HUES6 (cell line): ENCODE data around the gene SPEF1.

ENCODE experiments used
- H3K27ac ChIP-seq: 2 replicates; pipeline ENCODE4 v1.7.0; 2013; ENCODE audit warnings: low read depth, mild to moderate bottlenecking, low read length, inconsistent platforms
- H3K27me3 ChIP-seq: 2 replicates; pipeline ENCODE4 v1.6.1; 2013; ENCODE audit warnings: low read length; ENCODE audit not compliant: control insufficient read depth, insufficient read depth
- H3K36me3 ChIP-seq: 2 replicates; pipeline ENCODE4 v1.6.1; 2013; ENCODE audit warnings: low read length; ENCODE audit not compliant: control insufficient read depth, insufficient read depth
- H3K4me1 ChIP-seq: 2 replicates; pipeline ENCODE4 v1.6.1; 2013; ENCODE audit warnings: low read length; ENCODE audit not compliant: control insufficient read depth, insufficient read depth
- H3K4me3 ChIP-seq: 2 replicates; pipeline ENCODE4 v1.5.1; 2013; ENCODE audit warnings: low read depth, low read length
- H3K9ac ChIP-seq: one replicate; pipeline ENCODE4 v1.6.1; 2013; ENCODE audit warnings: mild to moderate bottlenecking, low read length
- H3K9me3 ChIP-seq: 2 replicates; pipeline ENCODE4 v1.6.1; 2013; ENCODE audit warnings: low read depth, low read length; ENCODE audit not compliant: control insufficient read depth, insufficient read depth

Gene SPEF1

GRCh38 chr20:3818155-3819151 lies 37.2 kb upstream of the SPEF1 start:
- H3K36me3 ChIP-seq: peaks cover 4% of the 10 kb centered on the region
- no peak overlapping the region for H3K27ac ChIP-seq
- no peaks in the 10 kb centered on the region for H3K27me3 ChIP-seq
- no peaks in the 10 kb centered on the region for H3K9me3 ChIP-seq
- H3K9ac ChIP-seq: no peak overlapping the region
- H3K4me3 ChIP-seq: no peak overlapping the region
- peaks cover 14% of the 10 kb centered on the region for H3K4me1 ChIP-seq

GRCh38 chr20:3815703-3816315 lies 34.6 kb upstream of the SPEF1 start:
- H3K27me3 ChIP-seq: no peaks in the 10 kb centered on the region
- no peak overlapping the region for H3K9ac ChIP-seq
- peaks cover 25% of the 10 kb centered on the region for H3K4me1 ChIP-seq
- H3K9me3 ChIP-seq: no peaks in the 10 kb centered on the region
- no peak overlapping the region for H3K27ac ChIP-seq
- no peaks in the 10 kb centered on the region for H3K36me3 ChIP-seq
- H3K4me3 ChIP-seq: no peak overlapping the region

GRCh38 chr20:3814928-3815495 lies 33.8 kb upstream of the SPEF1 start:
- no peaks in the 10 kb centered on the region for H3K27me3 ChIP-seq
- no peak overlapping the region for H3K27ac ChIP-seq
- H3K4me3 ChIP-seq: no peak overlapping the region
- H3K9me3 ChIP-seq: no peaks in the 10 kb centered on the region
- H3K9ac ChIP-seq: no peak overlapping the region
- H3K36me3 ChIP-seq: no peaks in the 10 kb centered on the region
- peaks cover 25% of the 10 kb centered on the region for H3K4me1 ChIP-seq

- H3K9ac ChIP-seq: no peak overlapping the region
Observed at GRCh38 chr20:3813848-3814581, 32.8 kb upstream of the SPEF1 start.

GRCh38 chr20:3812975-3813847 lies 32.0 kb upstream of the SPEF1 start:
- Histone ChIP-seq H3K4me3 (no peak overlapping the region), H3K27me3 (no peaks in the 10 kb centered on the region), H3K9me3 (no peaks in the 10 kb centered on the region), H3K36me3 (no peaks in the 10 kb centered on the region), H3K4me1 (peaks cover 24% of the 10 kb centered on the region), H3K27ac (no peak overlapping the region), H3K9ac (no peak overlapping the region)

More at GRCh38 chr20:3813848-3814581, 32.8 kb upstream of the SPEF1 start:
- H3K4me1 ChIP-seq: peaks cover 25% of the 10 kb centered on the region
- H3K9me3 ChIP-seq: no peaks in the 10 kb centered on the region
- no peaks in the 10 kb centered on the region for H3K27me3 ChIP-seq
- H3K4me3 ChIP-seq: no peak overlapping the region
- H3K27ac ChIP-seq: no peak overlapping the region
- no peaks in the 10 kb centered on the region for H3K36me3 ChIP-seq

GRCh38 chr20:3812259-3812681 lies 31.0 kb upstream of the SPEF1 start:
- Histone ChIP-seq H3K36me3 (no peaks in the 10 kb centered on the region), H3K4me3 (no peak overlapping the region), H3K4me1 (peaks cover 31% of the 10 kb centered on the region), H3K27ac (no peak overlapping the region), H3K27me3 (no peaks in the 10 kb centered on the region), H3K9ac (no peak overlapping the region), H3K9me3 (no peaks in the 10 kb centered on the region)

- Histone ChIP-seq H3K9me3 (no peaks in the 10 kb centered on the region), H3K27ac (no peak overlapping the region), H3K4me1 (peaks cover 34% of the 10 kb centered on the region), H3K4me3 (no peak overlapping the region), H3K9ac (no peak overlapping the region), H3K27me3 (no peaks in the 10 kb centered on the region), H3K36me3 (no peaks in the 10 kb centered on the region)
Observed at GRCh38 chr20:3811467-3812258, 30.4 kb upstream of the SPEF1 start.

- Histone ChIP-seq H3K4me1 (peaks cover 31% of the 10 kb centered on the region), H3K27ac (no peak overlapping the region), H3K9me3 (no peaks in the 10 kb centered on the region), H3K36me3 (peaks cover 28% of the 10 kb centered on the region), H3K4me3 (no peak overlapping the region), H3K27me3 (no peaks in the 10 kb centered on the region), H3K9ac (no peak overlapping the region)
Observed at GRCh38 chr20:3808544-3808943, 27.3 kb upstream of the SPEF1 start.

- peaks cover 31% of the 10 kb centered on the region for H3K4me1 ChIP-seq
- H3K36me3 ChIP-seq: peaks cover 56% of the 10 kb centered on the region
- no peak overlapping the region for H3K4me3 ChIP-seq
Observed at GRCh38 chr20:3804781-3805180, 23.5 kb upstream of the SPEF1 start.

More at GRCh38 chr20:3804781-3805180, 23.5 kb upstream of the SPEF1 start:
- H3K27me3 ChIP-seq: no peaks in the 10 kb centered on the region
- H3K9me3 ChIP-seq: no peaks in the 10 kb centered on the region
- no peak overlapping the region for H3K27ac ChIP-seq
- H3K9ac ChIP-seq: no peak overlapping the region
